Thoracic aorta (tissue), 2 donors: ENCODE data around the gene C9orf85. TPM values are rescaled to one million over a fixed set of nuclear protein-coding genes. Genes with fewer than 3 reads are reported as not detected.

Experiments used
- ATAC-seq: fragments of 150-250 bp; one replicate; pipeline ENCODE4 v1.8.0; 2017; ENCODE audit warnings: low read depth; ENCODE audit not compliant: insufficient number of reproducible peaks, low FRiP score
- DNase-seq: peaks from one replicate; pipeline ENCODE4 v3.0.0-alpha.2; 2020; ENCODE audit warnings: low spot score
- H3K27ac ChIP-seq, 2 donors: fragments of 200-600 bp; sonication (generic); 1 replicate in 1 of 2; 2 replicates in 1 of 2; pipeline ENCODE4 v1.5.1; 2016; ENCODE audit warnings: mild to moderate bottlenecking in 2 of 2, moderate library complexity in 2 of 2
- H3K27me3 ChIP-seq: fragments of 200-600 bp; sonication (generic); replicated peaks from 2 replicates; pipeline ENCODE4 v1.6.0; 2016; ENCODE audit warnings: mild to moderate bottlenecking; ENCODE audit not compliant: insufficient read depth
- H3K36me3 ChIP-seq: fragments of 200-600 bp; sonication (generic); one replicate; pipeline ENCODE4 v1.5.1; 2016
- H3K4me1 ChIP-seq, 2 donors: fragments of 200-600 bp; sonication (generic); 1 replicate in 1 of 2; 2 replicates in 1 of 2; pipeline versions ENCODE4 v1.5.1 to v1.6.0; 2016; ENCODE audit warnings: low read depth in 2 of 2, mild to moderate bottlenecking in 1 of 2; ENCODE audit not compliant: control insufficient read depth in 1 of 2
- H3K4me3 ChIP-seq: fragments of 200-600 bp; sonication (generic); 2 replicates; pipeline ENCODE4 v1.5.1; 2016; ENCODE audit warnings: mild to moderate bottlenecking
- H3K9me3 ChIP-seq: fragments of 200-600 bp; sonication (generic); 2 replicates; pipeline ENCODE4 v1.5.1; 2016
- total RNA-seq, 2 donors: library from RNA; depleted of rRNA; stranded (reverse); fragments of >200 nt; gene quantifications; one replicate each; pipeline versions ENCODE4 v1.1.0 to v1.2.3, GENCODE V29; 2016
- TF ChIP-seq, protein P1 (sequence below): fragments of 200-600 bp; sonication (generic); IDR thresholded peaks from one replicate; pipeline ENCODE4 v1.5.1; 2019; ENCODE audit warnings: antibody characterized with exemption

C9orf85 gene
- total RNA-seq, 2 donors from 2014 or later: 8.4 to 14.7 TPM

- H3K9me3 ChIP-seq: peaks cover 8% of the 10 kb centered on the region
- DNase-seq (no peak), ATAC-seq (no peak)
- no peak overlapping the region for H3K27ac ChIP-seq
- no peak overlapping the region for H3K4me3 ChIP-seq
- peaks cover 0 to 9% of the 10 kb centered on the region in 2 donors for H3K4me1 ChIP-seq
- no peaks in the 10 kb centered on the region for H3K27me3 ChIP-seq
- H3K36me3 ChIP-seq: no peaks in the 10 kb centered on the region
- TF ChIP-seq, protein P1, sequence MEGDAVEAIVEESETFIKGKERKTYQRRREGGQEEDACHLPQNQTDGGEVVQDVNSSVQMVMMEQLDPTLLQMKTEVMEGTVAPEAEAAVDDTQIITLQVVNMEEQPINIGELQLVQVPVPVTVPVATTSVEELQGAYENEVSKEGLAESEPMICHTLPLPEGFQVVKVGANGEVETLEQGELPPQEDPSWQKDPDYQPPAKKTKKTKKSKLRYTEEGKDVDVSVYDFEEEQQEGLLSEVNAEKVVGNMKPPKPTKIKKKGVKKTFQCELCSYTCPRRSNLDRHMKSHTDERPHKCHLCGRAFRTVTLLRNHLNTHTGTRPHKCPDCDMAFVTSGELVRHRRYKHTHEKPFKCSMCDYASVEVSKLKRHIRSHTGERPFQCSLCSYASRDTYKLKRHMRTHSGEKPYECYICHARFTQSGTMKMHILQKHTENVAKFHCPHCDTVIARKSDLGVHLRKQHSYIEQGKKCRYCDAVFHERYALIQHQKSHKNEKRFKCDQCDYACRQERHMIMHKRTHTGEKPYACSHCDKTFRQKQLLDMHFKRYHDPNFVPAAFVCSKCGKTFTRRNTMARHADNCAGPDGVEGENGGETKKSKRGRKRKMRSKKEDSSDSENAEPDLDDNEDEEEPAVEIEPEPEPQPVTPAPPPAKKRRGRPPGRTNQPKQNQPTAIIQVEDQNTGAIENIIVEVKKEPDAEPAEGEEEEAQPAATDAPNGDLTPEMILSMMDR: no peak
Observed at GRCh38 chr9:71886541-71886940, 24.9 kb upstream of the C9orf85 start.

DNA sequence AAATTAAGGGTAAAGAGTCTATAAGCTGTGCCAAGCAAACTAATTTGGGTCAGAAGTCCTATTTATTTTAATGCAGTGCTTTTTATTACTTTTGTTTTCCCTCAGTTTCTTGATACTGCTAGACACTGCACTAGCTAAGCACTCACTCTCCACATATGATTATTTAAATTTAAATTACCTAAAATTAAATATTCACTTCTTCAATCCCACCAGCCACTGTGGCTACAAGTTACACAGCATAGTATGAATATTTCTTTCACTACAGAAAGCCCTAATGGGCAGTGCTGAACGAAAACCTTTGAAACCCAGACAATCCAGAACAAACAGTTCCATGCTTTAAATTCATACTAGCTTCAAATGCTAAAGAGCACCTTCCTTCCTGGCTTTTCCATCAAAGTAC, 24.1 kb upstream of the C9orf85 start:
- no peaks in the 10 kb centered on the region for H3K27me3 ChIP-seq
- no peak overlapping the region for H3K27ac ChIP-seq
- TF ChIP-seq, protein P1: no peak
- peaks cover 8% of the 10 kb centered on the region for H3K9me3 ChIP-seq
- no peak overlapping the region for H3K4me3 ChIP-seq
- ATAC-seq: no peak
- no peaks in the 10 kb centered on the region for H3K36me3 ChIP-seq
- DNase-seq: no peak
- H3K4me1 ChIP-seq: peaks cover 0 to 9% of the 10 kb centered on the region in 2 donors

DNA sequence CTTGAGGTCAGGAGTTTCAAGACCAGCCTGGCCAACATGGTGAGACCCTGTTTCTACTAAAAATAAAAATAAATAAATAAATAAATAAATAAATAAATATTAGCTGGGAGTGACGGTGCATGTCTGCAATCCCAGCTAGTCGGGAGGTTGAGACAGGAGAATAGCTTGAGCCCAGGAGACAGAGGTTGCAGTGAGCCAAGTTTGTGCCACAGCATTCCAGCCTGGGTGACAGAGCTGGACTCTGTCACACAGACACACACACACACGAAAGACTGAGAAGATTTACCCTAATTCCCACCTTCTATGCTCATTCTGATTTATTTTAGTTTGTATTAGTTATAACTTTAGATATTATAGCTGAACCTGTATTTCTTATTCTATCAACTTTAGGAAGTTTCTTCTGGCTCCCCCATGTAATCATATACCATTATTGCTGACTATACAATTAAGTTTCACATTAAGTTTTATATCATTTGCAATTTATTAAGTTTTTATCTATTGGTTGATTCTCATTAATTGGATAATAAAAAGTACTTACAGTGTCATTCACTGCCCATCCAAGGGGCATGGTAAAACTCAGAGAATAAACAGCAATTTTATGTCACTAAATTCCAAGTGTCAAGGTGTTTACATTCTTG, 21.3 kb upstream of the C9orf85 start:
- TF ChIP-seq, protein P1: no peak
- Histone ChIP-seq H3K27me3 (no peaks in the 10 kb centered on the region), H3K4me3 (no peak overlapping the region), H3K9me3 (no peaks in the 10 kb centered on the region), H3K27ac (no peak overlapping the region), H3K4me1 (peaks cover 0 to 9% of the 10 kb centered on the region in 2 donors), H3K36me3 (no peaks in the 10 kb centered on the region)
- ATAC-seq (no peak), DNase-seq (no peak)

DNA sequence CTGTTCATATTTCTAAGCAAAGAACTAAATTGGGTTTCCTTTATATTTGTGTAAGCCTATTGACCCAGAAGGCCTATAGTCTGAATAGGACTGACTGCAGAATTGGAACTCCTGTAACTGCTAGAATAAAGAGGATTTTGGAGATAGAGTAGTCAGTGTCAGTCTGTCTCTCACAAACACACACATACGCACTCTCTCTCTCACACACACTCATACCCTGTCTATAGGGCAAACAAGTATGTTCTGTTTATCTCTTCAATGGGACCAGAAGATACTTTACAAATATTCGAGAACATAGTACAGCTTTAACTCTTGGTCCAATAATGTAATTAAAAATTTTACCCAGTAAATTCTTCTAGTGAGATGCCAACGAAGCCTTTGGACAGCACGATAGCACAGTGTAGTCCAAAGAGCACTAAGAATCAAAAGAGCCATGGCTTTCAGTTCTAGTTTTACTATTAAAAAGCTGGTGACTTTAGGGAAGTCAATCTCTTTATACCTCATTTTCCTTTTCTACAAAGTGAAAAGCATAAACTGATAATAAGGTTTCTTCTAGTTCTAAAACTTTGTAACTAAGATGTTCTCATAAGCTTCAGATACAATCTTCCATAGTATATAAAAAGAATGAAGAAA, 19.8 kb upstream of the C9orf85 start:
- DNase-seq (no peak), ATAC-seq (no peak)
- H3K27me3 ChIP-seq: no peaks in the 10 kb centered on the region
- H3K4me1 ChIP-seq: peaks cover 7 to 22% of the 10 kb centered on the region in 2 donors
- TF ChIP-seq, protein P1: no peak
- no peak overlapping the region for H3K4me3 ChIP-seq
- H3K9me3 ChIP-seq: no peaks in the 10 kb centered on the region
- no peaks in the 10 kb centered on the region for H3K36me3 ChIP-seq
- H3K27ac ChIP-seq: no peak overlapping the region

GRCh38 chr9:71895117-71895516, 16.3 kb upstream of the C9orf85 start:
- no peak overlapping the region for H3K27ac ChIP-seq
- no peak for DNase-seq
- no peak for ATAC-seq
- TF ChIP-seq, protein P1: no peak
- no peaks in the 10 kb centered on the region for H3K36me3 ChIP-seq
- no peaks in the 10 kb centered on the region for H3K9me3 ChIP-seq
- no peak overlapping the region for H3K4me3 ChIP-seq
- no peaks in the 10 kb centered on the region for H3K27me3 ChIP-seq
- H3K4me1 ChIP-seq: peaks cover 15 to 26% of the 10 kb centered on the region in 2 donors
